ENCODE measurements around the gene NID2. TPM values are rescaled to one million over a fixed set of nuclear protein-coding genes. Genes with fewer than 3 reads are reported as not detected.

NID2 gene
- total and polyA plus RNA-seq, 10 of the 15 experiments (the other 5 are each of a cell fraction or from before 2014, with no cell fraction given) = 0.04 to 0.49 (median 0.23) TPM; not detected in 3

DNA sequence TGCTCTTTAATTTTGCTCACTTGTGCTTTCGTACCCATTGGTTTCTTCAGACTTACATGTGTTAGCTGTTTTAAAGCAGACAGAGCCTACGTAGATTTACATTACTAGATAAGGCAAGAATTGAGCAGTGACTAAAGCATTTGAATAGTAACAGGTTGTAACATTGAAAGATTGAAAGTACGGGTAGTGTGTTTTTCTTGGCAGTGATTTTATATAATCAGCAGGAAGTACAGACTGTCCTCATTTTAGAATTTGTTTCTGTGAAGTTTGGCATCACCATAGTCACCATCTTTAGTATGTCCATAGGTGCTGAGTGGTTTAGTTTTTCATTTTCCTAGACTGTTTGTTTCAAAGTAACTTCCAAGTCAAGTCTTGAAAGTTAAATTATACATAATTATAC, 65.5 kb downstream of the NID2 start:
- Histone ChIP-seq H3K9ac (ENCODE audit: control insufficient read depth, insufficient read depth, low read length) (no peak overlapping the region), H3K36me3 (ENCODE audit: control insufficient read depth in 2 of 2, insufficient read depth in 2 of 2, low read length in 1 of 2) (peaks cover 11 to 48% of the 10 kb centered on the region in 2 experiments), H4K20me1 (ENCODE audit: control insufficient read depth, insufficient read depth) (no peaks in the 10 kb centered on the region; the same call in 1 of the 2 replicates), H3K4me1 (ENCODE audit: control insufficient read depth, insufficient read depth, low read length) (no peaks in the 10 kb centered on the region), H3K9me3 (replicated peaks; ENCODE audit: control insufficient read depth, insufficient read depth, low read length) (no peaks in the 10 kb centered on the region), H3K79me2 (ENCODE audit: control insufficient read depth, insufficient read depth, low read length) (no peaks in the 10 kb centered on the region), H3K27ac (ENCODE audit: control insufficient read depth, insufficient read depth) (no peak overlapping the region), H3K4me3 (no peak overlapping the region), H3K27me3 (replicated peaks in 1 of 2; ENCODE audit: control insufficient read depth in 2 of 2, insufficient read depth in 2 of 2, low read length in 1 of 2) (no peaks in the 10 kb centered on the region), H3K4me2 (ENCODE audit: control insufficient read depth, insufficient read depth) (no peak overlapping the region), H2AFZ (ENCODE audit: control insufficient read depth, low read depth, low read length) (no peak overlapping the region)
- ChIA-PET RAD21 (ENCODE audit: unreplicated experiment) (no interaction called here), CTCF (interaction anchor here (0.6 to 2.1 kb wide), 3 partner anchors 8 to 742 kb away, joined by 3 to 12 read pairs (median 3); no protein-coding TSS in a partner anchor), POLR2A (no interaction called here), SMC1A (ENCODE audit: uncharacterized antibody, unreplicated experiment) (interaction anchor here (6.1 kb wide), 1 partner anchor 9 kb away, joined by 33 read pairs; no protein-coding TSS in a partner anchor)
- no peak for TF ChIP-seq CBFB (IDR thresholded peaks at IDR 0.05; ENCODE audit: low read depth)
- no peak for TF ChIP-seq RELA (IDR thresholded peaks at IDR 0.05; ENCODE audit: borderline replicate concordance, partially characterized antibody)
- TF ChIP-seq, protein P1, sequence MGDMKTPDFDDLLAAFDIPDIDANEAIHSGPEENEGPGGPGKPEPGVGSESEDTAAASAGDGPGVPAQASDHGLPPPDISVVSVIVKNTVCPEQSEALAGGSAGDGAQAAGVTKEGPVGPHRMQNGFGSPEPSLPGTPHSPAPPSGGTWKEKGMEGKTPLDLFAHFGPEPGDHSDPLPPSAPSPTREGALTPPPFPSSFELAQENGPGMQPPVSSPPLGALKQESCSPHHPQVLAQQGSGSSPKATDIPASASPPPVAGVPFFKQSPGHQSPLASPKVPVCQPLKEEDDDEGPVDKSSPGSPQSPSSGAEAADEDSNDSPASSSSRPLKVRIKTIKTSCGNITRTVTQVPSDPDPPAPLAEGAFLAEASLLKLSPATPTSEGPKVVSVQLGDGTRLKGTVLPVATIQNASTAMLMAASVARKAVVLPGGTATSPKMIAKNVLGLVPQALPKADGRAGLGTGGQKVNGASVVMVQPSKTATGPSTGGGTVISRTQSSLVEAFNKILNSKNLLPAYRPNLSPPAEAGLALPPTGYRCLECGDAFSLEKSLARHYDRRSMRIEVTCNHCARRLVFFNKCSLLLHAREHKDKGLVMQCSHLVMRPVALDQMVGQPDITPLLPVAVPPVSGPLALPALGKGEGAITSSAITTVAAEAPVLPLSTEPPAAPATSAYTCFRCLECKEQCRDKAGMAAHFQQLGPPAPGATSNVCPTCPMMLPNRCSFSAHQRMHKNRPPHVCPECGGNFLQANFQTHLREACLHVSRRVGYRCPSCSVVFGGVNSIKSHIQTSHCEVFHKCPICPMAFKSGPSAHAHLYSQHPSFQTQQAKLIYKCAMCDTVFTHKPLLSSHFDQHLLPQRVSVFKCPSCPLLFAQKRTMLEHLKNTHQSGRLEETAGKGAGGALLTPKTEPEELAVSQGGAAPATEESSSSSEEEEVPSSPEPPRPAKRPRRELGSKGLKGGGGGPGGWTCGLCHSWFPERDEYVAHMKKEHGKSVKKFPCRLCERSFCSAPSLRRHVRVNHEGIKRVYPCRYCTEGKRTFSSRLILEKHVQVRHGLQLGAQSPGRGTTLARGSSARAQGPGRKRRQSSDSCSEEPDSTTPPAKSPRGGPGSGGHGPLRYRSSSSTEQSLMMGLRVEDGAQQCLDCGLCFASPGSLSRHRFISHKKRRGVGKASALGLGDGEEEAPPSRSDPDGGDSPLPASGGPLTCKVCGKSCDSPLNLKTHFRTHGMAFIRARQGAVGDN (IDR thresholded peaks at IDR 0.05) = no peak
- TF ChIP-seq, protein P2, sequence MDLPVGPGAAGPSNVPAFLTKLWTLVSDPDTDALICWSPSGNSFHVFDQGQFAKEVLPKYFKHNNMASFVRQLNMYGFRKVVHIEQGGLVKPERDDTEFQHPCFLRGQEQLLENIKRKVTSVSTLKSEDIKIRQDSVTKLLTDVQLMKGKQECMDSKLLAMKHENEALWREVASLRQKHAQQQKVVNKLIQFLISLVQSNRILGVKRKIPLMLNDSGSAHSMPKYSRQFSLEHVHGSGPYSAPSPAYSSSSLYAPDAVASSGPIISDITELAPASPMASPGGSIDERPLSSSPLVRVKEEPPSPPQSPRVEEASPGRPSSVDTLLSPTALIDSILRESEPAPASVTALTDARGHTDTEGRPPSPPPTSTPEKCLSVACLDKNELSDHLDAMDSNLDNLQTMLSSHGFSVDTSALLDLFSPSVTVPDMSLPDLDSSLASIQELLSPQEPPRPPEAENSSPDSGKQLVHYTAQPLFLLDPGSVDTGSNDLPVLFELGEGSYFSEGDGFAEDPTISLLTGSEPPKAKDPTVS (IDR thresholded peaks at IDR 0.05; ENCODE audit: low read depth, low read length) = no peak
- FAIRE-seq = no peak
- ATAC-seq = no peak
- BruUV-seq (replicated peaks) = no TSS peak
- in situ Hi-C loops (cut with MboI) (no loop called here), intact Hi-C loops (cut with micrococcal nuclease; ENCODE audit: unreplicated experiment) (no loop called here)
- 97% methylated on average over 3 of the region's 3 CpGs for WGBS (ENCODE audit: insufficient coverage, insufficient replicate concordance, low lambda C conversion rate, missing lambda C conversion rate)
- DNase-seq (ENCODE audit: low read depth, low spot score) = no peak

Measured in GM12878 (cell line).